Measurements from ENCODE around the gene KRTAP4-4.

- TF ChIP-seq CEBPG (CRISPR knock-in tag; IDR thresholded peaks at IDR 0.05), result no peak
- TF ChIP-seq CEBPG (tag; conservative IDR thresholded peaks at IDR 0.05 in 1 of 2, IDR thresholded peaks at IDR 0.05 in 1 of 2), result no peak
- no peak for TF ChIP-seq ILF3 (IDR thresholded peaks at IDR 0.05; ENCODE audit: borderline replicate concordance)
- TF ChIP-seq ZNF696 (CRISPR knock-in tag; conservative IDR thresholded peaks at IDR 0.05), result no peak
- TF ChIP-seq NFIC (IDR thresholded peaks at IDR 0.05), result no peak
- TF ChIP-seq POLR2AphosphoS5 (IDR thresholded peaks at IDR 0.05; ENCODE audit: control insufficient read depth, insufficient read depth, low read depth, low read length), result no peak
Observed at GRCh38 chr17:41163828-41164227, 3.3 kb upstream of the KRTAP4-4 start.

Measured in K562 (cell line).